H1 (cell line): ENCODE measurements around the gene INPP4B. TPM values are rescaled to one million over a fixed set of nuclear protein-coding genes. Genes with fewer than 3 reads are reported as not detected.

ENCODE experiments used
- CTCF ChIA-PET: fragments of 300-600 bp; sonication (Branson Sonifier 250); formaldehyde crosslinking; loops from one replicate; lab custom pipeline; 2021; ENCODE audit not compliant: partially characterized antibody; lab: Charles Lee
- POLR2A ChIA-PET: fragments of 300-600 bp; sonication (Branson Sonifier 250); formaldehyde crosslinking; loops from one replicate; lab custom pipeline; 2021; ENCODE audit warnings: inconsistent platforms; ENCODE audit not compliant: partially characterized antibody; lab: Charles Lee
- DNase-seq, 2 experiments: peaks; one replicate each; pipeline versions ENCODE4 v3.0.0 to v3.0.0-alpha.2; 2010 to 2022; ENCODE audit warnings: low spot score in 2 of 2, low read depth in 1 of 2, mixed read lengths in 1 of 2
- FAIRE-seq: peaks from 2 replicates; lab custom pipeline; 2011; peaks lifted over from hg19 to GRCh38; lab: Jason Lieb, UNC
- H2AFZ ChIP-seq: 2 replicates; pipeline ENCODE4 v1.8.1; 2012; ENCODE audit warnings: low read length, inconsistent platforms
- H2AK5ac ChIP-seq: 2 replicates; pipeline ENCODE4 v1.6.1; 2013; ENCODE audit warnings: low read depth, low read length
- H2BK120ac ChIP-seq: replicated peaks from 2 replicates; pipeline ENCODE3; 2013; ENCODE audit warnings: low read depth, low read length, inconsistent platforms
- H2BK12ac ChIP-seq: 2 replicates; pipeline ENCODE4 v1.6.1; 2013; ENCODE audit warnings: low read depth, low read length
- H2BK15ac ChIP-seq: 2 replicates; pipeline ENCODE4 v1.6.1; 2013; ENCODE audit warnings: low read length
- H2BK20ac ChIP-seq: 2 replicates; pipeline ENCODE4 v1.6.1; 2013; ENCODE audit warnings: low read length
- H2BK5ac ChIP-seq: 2 replicates; pipeline ENCODE4 v1.6.1; 2013; ENCODE audit warnings: low read depth, low read length
- H3K14ac ChIP-seq: 2 replicates; pipeline ENCODE4 v1.6.1; 2013; ENCODE audit warnings: inconsistent platforms; ENCODE audit not compliant: insufficient read length
- H3K18ac ChIP-seq: 2 replicates; pipeline ENCODE4 v1.6.1; 2013; ENCODE audit warnings: low read length; ENCODE audit errors: extremely low read depth
- H3K23ac ChIP-seq: 2 replicates; pipeline ENCODE4 v1.6.1; 2013; ENCODE audit warnings: inconsistent platforms; ENCODE audit not compliant: insufficient read length
- H3K23me2 ChIP-seq: 2 replicates; pipeline ENCODE4 v1.6.1; 2013; ENCODE audit warnings: low read depth, low read length
- H3K27ac ChIP-seq: 2 replicates; pipeline ENCODE4 v1.6.1; 2011; ENCODE audit warnings: low read depth, low read length, inconsistent platforms
- H3K27me3 ChIP-seq, 4 experiments: replicated peaks in 1 of 4; 1 replicate in 1 of 4; 2 replicates in 3 of 4; pipeline versions ENCODE4 v1.6.1 to v1.8.1; 2011 to 2013; ENCODE audit warnings: low read length in 3 of 4, mild to moderate bottlenecking in 3 of 4, inconsistent platforms in 2 of 4, mixed read lengths in 2 of 4, moderate library complexity in 1 of 4; ENCODE audit not compliant: control insufficient read depth in 3 of 4, insufficient read depth in 3 of 4; ENCODE audit errors: extremely low read depth in 1 of 4
- H3K36me3 ChIP-seq, 4 experiments: 2 replicates each; pipeline versions ENCODE4 v1.6.1 to v1.8.1; 2011 to 2013; ENCODE audit warnings: mild to moderate bottlenecking in 4 of 4, low read length in 3 of 4, moderate library complexity in 2 of 4, control low read depth in 1 of 4, inconsistent platforms in 1 of 4; ENCODE audit not compliant: insufficient read depth in 4 of 4, control insufficient read depth in 2 of 4
- H3K4ac ChIP-seq: replicated peaks from 2 replicates; pipeline ENCODE3; 2013; ENCODE audit warnings: low read length, low read depth, mixed read lengths, inconsistent platforms; ENCODE audit not compliant: insufficient read length
- H3K4me1 ChIP-seq, 4 experiments: replicated peaks in 1 of 4; 1 replicate in 1 of 4; 2 replicates in 3 of 4; pipeline versions ENCODE4 v1.6.1 to v1.8.1; 2011 to 2013; ENCODE audit warnings: low read length in 3 of 4, inconsistent platforms in 2 of 4, mixed read lengths in 1 of 4; ENCODE audit not compliant: insufficient read depth in 4 of 4, control insufficient read depth in 3 of 4
- H3K4me2 ChIP-seq, 2 experiments: 2 replicates each; pipeline versions ENCODE4 v1.6.1 to v1.8.1; 2011 to 2013; ENCODE audit warnings: low read depth in 2 of 2, low read length in 2 of 2, control low read depth in 1 of 2, inconsistent platforms in 1 of 2, mild to moderate bottlenecking in 1 of 2; ENCODE audit not compliant: insufficient read depth in 1 of 2
- H3K4me3 ChIP-seq, 4 experiments: fragments of 200-600, 300-600 bp in 1 of 4; sonication (generic), shearing (Covaris generic), sonication (Bioruptor Twin) in 1 of 4; 2 replicates each; pipeline versions ENCODE4 v1.5.1 to v1.8.1; 2011 to 2016; ENCODE audit warnings: low read length in 4 of 4, low read depth in 3 of 4, control low read depth in 2 of 4, inconsistent platforms in 2 of 4, mild to moderate bottlenecking in 2 of 4, mixed read lengths in 1 of 4, moderate library complexity in 1 of 4; ENCODE audit not compliant: insufficient read depth in 2 of 4; ENCODE audit errors: extremely low read depth in 1 of 4
- H3K56ac ChIP-seq: replicated peaks from 2 replicates; pipeline ENCODE3; 2013; ENCODE audit warnings: low read depth, mild to moderate bottlenecking, mixed read lengths, low read length, inconsistent platforms; ENCODE audit not compliant: insufficient read length
- H3K79me1 ChIP-seq: 2 replicates; pipeline ENCODE4 v1.6.1; 2013; ENCODE audit warnings: low read depth, low read length, control low read depth
- H3K79me2 ChIP-seq, 2 experiments: 2 replicates each; pipeline versions ENCODE4 v1.6.1 to v1.8.1; 2012 to 2013; ENCODE audit warnings: low read length in 2 of 2, mild to moderate bottlenecking in 2 of 2, inconsistent platforms in 1 of 2; ENCODE audit not compliant: insufficient read depth in 2 of 2, control insufficient read depth in 1 of 2
- H3K9ac ChIP-seq, 4 experiments: replicated peaks in 1 of 4; 1 replicate in 1 of 4; 2 replicates in 3 of 4; pipeline versions ENCODE4 v1.6.1 to v1.8.1; 2011 to 2013; ENCODE audit warnings: low read depth in 3 of 4, low read length in 3 of 4, control low read depth in 2 of 4, mild to moderate bottlenecking in 2 of 4, moderate library complexity in 2 of 4, inconsistent platforms in 1 of 4; ENCODE audit errors: extremely low read depth in 1 of 4
- H3K9me3 ChIP-seq, 2 experiments: 2 replicates each; pipeline versions ENCODE4 v1.6.1 to v1.8.1; 2012 to 2013; ENCODE audit warnings: mild to moderate bottlenecking in 2 of 2, moderate library complexity in 2 of 2, control low read depth in 1 of 2, inconsistent platforms in 1 of 2, low read depth in 1 of 2, low read length in 1 of 2, mixed read lengths in 1 of 2; ENCODE audit not compliant: insufficient read depth in 2 of 2
- H4K20me1 ChIP-seq, 2 experiments: replicated peaks in 1 of 2; 2 replicates each; pipeline versions ENCODE3 to v1.8.1; 2011 to 2013; ENCODE audit warnings: inconsistent platforms in 2 of 2, low read length in 2 of 2, mild to moderate bottlenecking in 1 of 2; ENCODE audit not compliant: insufficient read depth in 2 of 2, control insufficient read depth in 1 of 2
- H4K5ac ChIP-seq: 2 replicates; pipeline ENCODE4 v1.6.1; 2013; ENCODE audit warnings: low read length, low read depth, mixed read lengths, inconsistent platforms; ENCODE audit not compliant: insufficient read length
- H4K8ac ChIP-seq: 2 replicates; pipeline ENCODE4 v1.8.0; 2013; ENCODE audit warnings: mild to moderate bottlenecking, moderate library complexity, low read length, inconsistent platforms; ENCODE audit not compliant: insufficient read depth; ENCODE audit errors: extremely low read depth
- H4K91ac ChIP-seq: replicated peaks from 2 replicates; pipeline ENCODE3; 2013; ENCODE audit warnings: low read length, mixed read lengths, inconsistent platforms; ENCODE audit not compliant: insufficient read length
- BCL11A ChIP-seq, 2 experiments: IDR thresholded peaks; one replicate each; pipeline ENCODE4 v1.6.1; 2011; ENCODE audit warnings: low read depth in 2 of 2, low read length in 2 of 2, mild to moderate bottlenecking in 2 of 2
- BRCA1 ChIP-seq: IDR thresholded peaks from 2 replicates; pipeline ENCODE4 v1.6.1; 2012; ENCODE audit warnings: low read depth, low read length, improper control_type of control experiment
- CBX5 ChIP-seq: fragments of 300-800, 300-1000 bp; sonication (generic); IDR thresholded peaks from 2 replicates; pipeline ENCODE4 v1.7.1; 2016; ENCODE audit warnings: antibody characterized with exemption, low read length, low read depth
- CHD1 ChIP-seq: IDR thresholded peaks from 2 replicates; pipeline ENCODE4 v1.6.1; 2012; ENCODE audit warnings: low read depth, low read length, improper control_type of control experiment
- NRF1 ChIP-seq: IDR thresholded peaks from 2 replicates; pipeline ENCODE4 v1.6.1; 2011; ENCODE audit warnings: mild to moderate bottlenecking, low read depth, low read length, improper control_type of control experiment
- PHF8 ChIP-seq: fragments of 200-600 bp; sonication (generic); conservative IDR thresholded peaks from 2 replicates; pipeline ENCODE4 v1.7.1; 2012; ENCODE audit warnings: low read depth, mild to moderate bottlenecking, inconsistent platforms, low read length, moderate library complexity
- POU5F1 ChIP-seq: IDR thresholded peaks from 2 replicates; pipeline ENCODE4 v1.6.1; 2011; ENCODE audit warnings: low read depth, mild to moderate bottlenecking, low read length, moderate library complexity
- SIN3A ChIP-seq, 2 experiments: IDR thresholded peaks in 1 of 2; conservative IDR thresholded peaks in 1 of 2; 2 replicates each; pipeline ENCODE4 v1.6.1; 2011 to 2012; ENCODE audit warnings: low read length in 2 of 2, improper control_type of control experiment in 1 of 2, low read depth in 1 of 2, mild to moderate bottlenecking in 1 of 2
- SP2 ChIP-seq: IDR thresholded peaks from 2 replicates; pipeline ENCODE4 v1.6.1; 2012; ENCODE audit warnings: mild to moderate bottlenecking, low read length, inconsistent platforms
- WGBS, 2 experiments: shearing (Covaris generic) in 1 of 2; methylation state at CpG; one replicate each; pipeline versions ENCODE4 v1.1.6 to v1.1.7; 2013 to 2015; ENCODE audit warnings: low lambda C conversion rate in 2 of 2, mixed read lengths in 2 of 2, inconsistent platforms in 1 of 2, low coverage in 1 of 2, missing lambda C conversion rate in 1 of 2; ENCODE audit not compliant: insufficient replicate concordance in 2 of 2, insufficient coverage in 1 of 2, insufficient read length in 1 of 2; ENCODE audit errors: extremely low coverage in 1 of 2, missing lambda C conversion rate in 1 of 2; 5-methylcytosine and 5-hydroxymethylcytosine counted together
- polyA plus RNA-seq, 7 experiments: library from polyadenylated mRNA; depleted of rRNA in 3 of 7; stranded (reverse) in 5 of 7; unstranded in 2 of 7; fragments of >200 nt in 5 of 7; fragments of 200-250 nt in 2 of 7; gene quantifications; 1 replicate in 5 of 7; 2 replicates in 1 of 7; 4 replicates in 1 of 7; pipeline versions ENCODE4 v1.2.1 to v1.2.3, GENCODE V29; 2011 to 2013; ENCODE audit warnings: missing spikeins in 2 of 7, mixed read lengths in 2 of 7
- total RNA-seq: library from RNA; stranded (reverse); fragmentation: NEBNext Ultra II Directional; extraction: Animal tissue kit (Norgen Biotek cat#: 25700); gene quantifications from 2 replicates; pipeline ENCODE4 v1.2.1, GENCODE V29; 2021

Gene INPP4B
- total and polyA plus RNA-seq, 2 of the 8 experiments (the other 6 are each of a cell fraction or from before 2014, with no cell fraction given) = 0.11 to 0.54 TPM

DNA sequence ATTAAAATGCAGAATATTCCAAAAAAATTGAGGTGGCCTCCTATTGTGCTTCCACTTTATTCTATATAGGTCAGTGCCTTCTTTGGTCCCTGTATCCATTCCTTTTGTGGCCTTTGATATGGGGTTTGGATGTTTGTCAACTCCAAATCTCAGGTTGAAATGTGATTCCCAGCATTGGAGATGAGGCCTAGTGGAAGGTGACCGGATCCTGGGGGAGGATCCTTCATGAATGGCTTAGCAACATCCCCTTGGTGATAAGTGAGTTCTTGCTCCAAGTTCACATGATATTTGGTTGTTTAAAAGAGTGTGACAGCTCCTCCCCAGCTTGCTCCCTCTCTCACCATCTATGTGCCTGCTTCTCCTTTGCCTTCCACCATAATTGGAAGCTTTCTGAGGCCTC, 380.6 kb downstream of the INPP4B start:
- Histone ChIP-seq H3K4ac (no peak overlapping the region), H3K79me2 (no peaks in the 10 kb centered on the region), H3K79me1 (no peaks in the 10 kb centered on the region), H3K56ac (no peak overlapping the region), H3K9ac (no peak overlapping the region), H3K36me3 (no peaks in the 10 kb centered on the region), H3K27ac (no peak overlapping the region), H2BK15ac (no peak overlapping the region), H2BK120ac (no peak overlapping the region), H2BK12ac (no peak overlapping the region), H3K23ac (no peak overlapping the region), H3K9me3 (no peaks in the 10 kb centered on the region), H3K14ac (no peak overlapping the region), H2AK5ac (no peak overlapping the region), H4K91ac (no peak overlapping the region), H4K20me1 (no peaks in the 10 kb centered on the region), H3K4me1 (no peaks in the 10 kb centered on the region), H3K27me3 (no peaks in the 10 kb centered on the region), H3K4me3 (no peak overlapping the region), H4K8ac (no peak overlapping the region), H4K5ac (no peak overlapping the region), H2BK5ac (no peak overlapping the region), H3K23me2 (no peaks in the 10 kb centered on the region), H2BK20ac (no peak overlapping the region), H3K18ac (no peak overlapping the region), H2AFZ (no peak overlapping the region), H3K4me2 (no peak overlapping the region)
- DNase-seq (no peak), FAIRE-seq (no peak)
- ChIA-PET CTCF (no interaction called here), POLR2A (no interaction called here)
- whole genome bisulfite sequencing, 2 experiments = 100% methylated on average over 1 of the region's 1 CpG; no CpG with 5 or more reads in 1 of the 2 experiments
- no peak for TF ChIP-seq SIN3A (conservative IDR thresholded peaks at IDR 0.05 in 1 of 2, IDR thresholded peaks at IDR 0.05 in 1 of 2; ENCODE audit: low read depth in 1 of 2, low read length in 2 of 2)
- TF ChIP-seq BCL11A (IDR thresholded peaks at IDR 0.05; ENCODE audit: low read depth in 2 of 2, low read length in 2 of 2) = no peak
- TF ChIP-seq NRF1 = no peak
- no peak for TF ChIP-seq CHD1
- TF ChIP-seq CBX5 = no peak
- no peak for TF ChIP-seq PHF8
- TF ChIP-seq POU5F1 = no peak
- no peak for TF ChIP-seq SP2
- TF ChIP-seq BRCA1 = no peak
